HG02571 (cell line): ENCODE results near the gene NOL6.
"Not testable (repeated sequence)": the region's sequence is repeated elsewhere in the genome, so short reads cannot be mapped to it uniquely, and the experiment has no call there.

Source experiments
- ATAC-seq: cut with Tn5 transposase; IDR thresholded peaks from one replicate; pipeline ENCODE4 v1.9.1; 2021; ENCODE audit warnings: mild to moderate bottlenecking, moderate library complexity; ENCODE audit not compliant: unreplicated experiment

The NOL6 gene

DNA sequence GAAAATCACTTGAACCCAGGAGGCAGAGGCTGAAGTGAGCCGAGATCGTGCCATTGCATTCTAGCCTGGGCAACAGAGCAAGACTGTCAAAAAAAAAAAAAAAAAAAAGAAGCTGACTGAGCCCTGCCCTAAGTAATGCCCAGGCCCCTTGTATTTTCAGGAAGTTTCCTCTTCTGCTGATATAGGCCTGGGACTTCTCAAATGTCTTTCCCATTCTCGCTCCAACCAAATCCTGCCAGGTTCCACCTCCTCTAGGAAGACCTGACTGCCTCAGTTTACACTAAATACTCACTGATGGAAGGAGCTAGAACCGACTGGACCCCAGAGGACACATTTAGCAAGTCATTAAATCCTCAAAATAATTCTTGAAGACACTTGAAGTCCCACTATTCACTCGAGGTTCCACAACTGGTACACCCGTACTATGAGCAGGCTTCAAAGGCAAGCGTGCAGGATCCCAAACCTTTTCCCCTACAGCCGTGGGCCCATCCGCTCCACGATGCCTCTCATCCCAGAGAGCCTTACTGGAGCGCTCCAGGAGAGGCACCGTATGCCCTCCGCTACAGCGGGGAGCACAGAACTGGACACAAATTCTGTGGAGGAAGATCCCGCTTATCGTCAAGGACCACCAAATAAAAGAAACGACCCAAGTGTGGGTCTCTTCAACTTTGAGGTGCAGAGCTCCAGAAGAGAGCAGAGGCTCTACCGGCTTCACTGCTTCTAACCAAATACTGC is 676 bp downstream of the NOL6 start:
- no peak for ATAC-seq

DNA sequence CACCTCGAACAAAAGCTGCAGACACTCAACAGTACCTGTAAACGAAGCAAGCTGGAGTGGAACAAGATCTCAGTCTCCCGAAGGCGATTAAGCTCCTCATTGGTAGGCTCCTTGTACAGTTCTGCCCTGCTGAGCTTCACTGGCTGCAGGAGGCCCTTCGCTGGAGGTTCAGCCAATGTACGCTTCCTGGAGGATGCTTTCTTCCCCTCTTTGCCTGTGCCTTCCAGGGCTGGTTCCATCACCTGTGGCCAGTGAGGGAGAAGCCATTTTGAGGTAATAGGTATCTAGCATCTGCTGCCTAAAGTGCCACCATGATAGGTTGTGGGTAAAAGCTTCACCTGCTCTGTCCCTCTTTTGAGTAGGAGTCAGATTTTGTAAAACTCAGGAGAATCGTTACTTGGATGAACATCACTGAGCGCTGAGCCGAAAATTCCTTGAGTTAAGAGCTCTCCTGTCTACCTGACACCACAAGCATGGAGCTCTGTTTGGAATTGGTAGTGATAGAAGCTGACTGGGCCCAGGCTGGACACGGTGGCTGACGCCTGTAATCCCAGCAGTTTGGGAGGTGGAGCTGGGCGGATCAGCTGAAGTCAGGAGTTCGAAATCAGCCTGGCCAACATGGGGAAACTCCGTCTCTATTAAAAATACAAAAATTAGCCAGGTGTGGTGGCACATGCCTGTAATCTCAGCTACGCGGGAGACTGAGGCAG is 1.4 kb downstream of the NOL6 start:
- no peak for ATAC-seq

DNA sequence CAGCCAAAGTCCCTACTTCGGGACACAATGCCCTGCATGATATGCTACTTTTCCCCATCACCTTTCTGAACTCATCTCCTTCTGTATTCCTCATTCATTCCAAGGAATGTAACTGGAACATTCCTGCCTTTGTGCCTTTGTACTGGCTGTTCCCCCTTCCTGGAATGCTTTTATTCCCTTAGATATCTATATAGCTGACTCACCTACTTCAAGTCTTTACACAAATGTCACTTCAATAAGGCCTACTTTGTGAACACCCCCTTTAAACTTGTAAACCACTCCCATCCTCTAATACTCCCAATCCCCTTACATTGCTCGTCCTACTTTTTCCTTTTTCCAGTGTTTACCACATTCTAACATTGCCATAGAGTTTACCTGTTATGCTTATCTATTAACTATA is 2.4 kb downstream of the NOL6 start:
- ATAC-seq: no peak

DNA sequence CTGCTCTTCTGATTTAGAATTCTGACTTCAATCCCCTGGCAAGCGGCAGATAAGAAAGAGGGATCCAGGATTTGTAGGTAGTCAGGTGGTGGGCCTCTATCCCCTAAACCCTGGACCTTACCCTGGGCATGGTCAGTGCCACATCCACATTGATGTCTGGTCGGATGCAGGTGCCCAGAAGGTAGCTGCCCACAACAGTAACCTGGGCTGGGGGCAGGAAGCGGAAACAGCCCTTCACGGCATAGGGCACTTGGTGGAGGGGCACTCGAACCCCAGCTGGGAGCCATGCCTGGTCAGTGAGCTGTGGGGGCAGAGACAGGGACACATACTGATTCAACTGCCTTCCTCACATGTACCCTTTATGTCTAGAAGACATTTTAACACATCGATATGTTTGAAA is 3.8 kb downstream of the NOL6 start:
- ATAC-seq: no peak

DNA sequence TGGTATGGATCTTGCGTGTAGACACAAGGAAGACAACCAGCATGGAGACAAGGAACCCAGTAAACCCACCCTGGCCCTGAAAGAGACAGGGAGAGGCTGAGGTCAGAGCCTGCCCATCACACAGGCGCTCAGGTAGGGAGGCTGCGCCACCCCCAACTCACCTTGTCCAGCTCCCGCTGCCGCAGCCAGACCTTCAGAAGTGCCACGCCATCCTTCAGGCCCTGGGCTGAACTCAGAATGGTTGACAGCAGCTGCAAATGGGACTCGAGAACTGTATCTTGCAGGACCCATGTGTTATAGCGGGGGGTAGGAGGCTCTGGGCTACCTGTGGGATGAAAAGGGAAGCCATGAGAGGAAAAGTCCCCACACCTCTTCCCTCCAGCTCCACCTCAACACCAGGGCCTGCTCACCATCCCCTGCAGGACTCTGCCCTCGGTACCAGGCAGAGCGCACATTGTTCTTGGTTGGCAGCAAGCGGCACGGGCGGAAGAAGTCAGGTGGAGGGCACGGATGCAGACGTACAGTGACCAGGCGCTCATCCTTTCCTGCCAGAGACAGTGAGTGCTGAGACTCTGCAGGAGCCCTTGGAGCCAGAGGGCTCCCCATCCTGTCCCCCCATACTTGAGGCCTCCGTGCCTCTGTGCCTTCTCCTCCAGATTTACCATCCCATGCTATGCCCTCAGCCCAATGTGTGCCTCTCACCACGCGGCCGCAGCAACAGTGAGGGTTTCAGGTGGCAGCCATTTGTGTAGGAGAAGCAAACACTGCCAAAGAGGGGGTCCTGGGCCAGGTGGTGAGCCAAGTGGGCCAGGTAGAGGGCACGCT is 4.7 kb downstream of the NOL6 start:
- no peak for ATAC-seq

DNA sequence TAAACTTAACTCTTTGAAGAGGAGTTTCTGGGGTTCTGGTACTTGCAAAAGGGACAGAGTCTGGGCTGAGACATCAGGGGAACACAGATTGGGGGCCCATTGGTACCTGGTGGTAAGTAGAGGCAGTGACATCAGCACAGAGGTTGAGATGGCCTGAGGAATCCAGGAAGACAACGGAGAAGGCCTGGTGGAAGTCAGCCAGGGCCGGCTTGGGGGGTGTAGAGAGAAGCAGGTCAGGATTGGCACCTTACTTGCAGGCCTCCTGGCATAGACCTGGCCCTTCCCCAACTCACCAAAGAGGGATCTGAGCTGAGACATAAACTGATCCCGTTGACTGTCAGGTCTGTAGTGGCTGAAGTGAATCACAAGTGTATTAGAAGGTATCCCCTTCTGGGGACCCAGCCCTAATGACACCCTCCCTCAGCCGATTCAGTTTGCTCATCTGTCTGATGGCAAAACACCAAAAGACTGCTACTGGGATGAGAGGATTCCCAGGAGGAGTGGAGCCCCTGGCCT is 5.5 kb downstream of the NOL6 start:
- no peak for ATAC-seq

DNA sequence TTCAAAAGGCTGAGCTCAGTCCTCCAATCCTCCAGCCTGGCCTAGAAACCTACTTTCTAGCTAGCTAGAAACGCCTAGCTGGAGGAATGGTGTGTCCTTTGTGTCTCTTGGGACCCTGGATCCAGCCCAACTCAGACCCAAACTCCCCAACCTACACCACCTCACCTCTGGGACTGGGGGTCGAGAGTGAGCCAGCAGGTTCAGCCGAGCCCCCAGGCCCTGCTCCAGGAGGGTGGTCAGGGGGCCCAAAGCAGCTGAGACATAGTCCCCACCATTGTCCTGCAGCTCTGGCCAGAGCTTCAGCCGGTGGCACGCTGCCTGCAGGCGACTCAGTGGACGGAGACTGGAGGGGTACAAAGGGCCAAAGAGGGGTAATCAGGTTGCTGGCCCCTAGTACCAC is 6.2 kb downstream of the NOL6 start:
- ATAC-seq: no peak

DNA sequence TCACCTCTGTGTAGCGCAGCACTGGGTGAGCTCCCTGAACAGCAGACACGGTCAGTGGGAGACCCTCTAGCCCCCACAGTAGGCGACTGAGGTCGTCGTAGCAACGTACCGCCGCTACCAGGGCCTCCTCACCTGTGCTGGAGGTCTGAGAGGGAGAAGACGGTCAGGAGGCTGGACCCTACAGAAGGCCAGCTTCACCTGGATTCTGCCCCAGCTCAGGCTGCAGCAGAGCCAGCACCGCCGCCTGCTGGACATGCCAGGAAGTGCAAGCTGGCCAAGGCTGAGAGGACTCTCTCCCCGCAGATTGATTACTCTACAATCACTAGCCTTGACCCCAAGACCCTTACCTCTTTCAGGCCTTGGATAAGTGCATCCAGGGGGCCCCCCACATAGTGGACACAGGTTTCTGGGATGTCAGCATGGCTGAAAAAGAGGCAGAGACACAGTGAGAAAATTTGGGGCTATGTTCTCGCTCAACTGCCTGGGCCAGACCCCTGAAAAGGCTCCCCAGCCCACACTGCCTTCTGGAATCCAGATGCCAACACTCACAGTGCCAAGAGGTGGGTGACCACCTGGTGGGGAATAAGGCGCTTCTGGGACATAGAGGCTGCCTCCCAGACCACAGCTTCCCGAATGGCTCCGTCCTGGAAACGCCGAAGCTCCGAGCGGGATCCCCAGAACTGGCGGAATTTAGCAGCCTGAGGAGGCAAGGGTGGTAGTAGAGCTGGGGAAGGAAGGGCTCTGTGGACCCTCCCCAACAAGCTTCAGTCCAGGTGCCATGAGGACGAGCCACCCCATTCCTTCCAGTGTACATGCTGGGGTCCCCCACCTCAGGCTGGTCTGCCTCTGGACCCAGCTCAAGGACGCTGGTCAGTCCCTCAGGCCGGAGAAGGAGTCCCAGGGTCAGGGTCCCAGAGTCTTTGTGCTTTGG is 6.9 kb downstream of the NOL6 start:
- no peak for ATAC-seq

DNA sequence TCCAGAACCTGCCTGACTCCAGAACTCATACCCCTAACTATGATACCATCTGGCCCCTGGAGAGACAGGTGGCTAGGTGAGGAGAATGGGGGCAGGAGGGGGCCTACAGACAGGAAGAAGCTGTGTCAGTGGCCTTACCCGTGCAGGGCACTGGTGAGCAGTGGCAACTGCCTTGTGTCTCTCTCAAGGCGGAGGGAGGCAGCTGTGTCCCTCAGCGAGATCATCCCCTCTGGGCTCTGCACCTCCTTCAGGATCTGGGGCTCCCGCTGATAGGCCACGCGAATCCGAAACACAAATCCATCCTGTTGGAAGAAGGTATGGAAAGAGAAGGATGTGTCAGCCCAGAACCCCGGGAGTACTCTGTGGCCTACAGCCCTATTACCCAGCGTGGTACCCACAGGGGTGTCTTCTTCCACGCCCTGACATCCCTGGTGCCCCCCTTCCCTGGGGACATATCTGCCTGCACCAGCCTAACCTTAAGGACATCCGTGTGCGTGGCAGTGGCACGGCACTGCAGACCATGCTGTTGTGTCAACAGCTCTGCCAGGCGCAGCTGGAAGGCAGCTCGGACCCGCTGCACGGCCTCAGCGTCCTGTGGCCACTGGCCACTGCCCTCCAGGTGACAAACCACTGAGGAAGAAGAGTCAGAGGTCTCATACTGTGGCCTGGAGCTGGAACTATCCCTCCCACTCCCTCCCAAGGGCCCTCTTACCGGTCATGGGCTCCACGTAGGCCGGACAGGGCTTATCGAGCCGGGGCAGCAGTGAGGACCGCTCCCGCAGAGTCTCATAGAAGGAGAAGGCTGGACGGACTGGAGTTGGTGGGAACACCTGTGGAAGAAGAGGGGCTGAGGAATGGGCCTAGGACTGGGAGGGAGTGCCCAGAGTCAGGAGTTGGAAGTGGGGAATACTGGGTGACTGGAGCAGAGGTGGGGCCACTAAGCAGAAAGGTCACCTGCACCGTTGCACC is 7.8 kb downstream of the NOL6 start:
- ATAC-seq: no peak

DNA sequence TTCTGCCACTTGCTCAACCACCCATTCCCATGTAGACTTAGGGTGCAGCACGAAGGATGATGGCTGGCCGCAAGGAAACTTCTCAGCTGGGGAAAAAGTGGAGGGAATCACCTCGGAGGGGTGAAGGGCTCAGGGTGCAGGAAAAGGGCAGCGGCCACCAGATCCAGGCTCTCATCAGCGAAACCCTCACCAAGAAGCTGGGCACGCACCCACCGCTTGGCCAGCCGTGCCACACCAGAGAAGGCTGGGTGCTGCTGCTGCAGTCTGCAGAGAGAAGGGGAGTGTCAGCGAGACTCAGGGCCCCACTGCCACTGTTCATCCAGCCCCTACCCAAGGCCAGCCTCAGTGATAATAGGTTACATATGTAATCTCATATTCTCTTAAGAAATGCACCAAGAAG is 8.6 kb downstream of the NOL6 start:
- ATAC-seq: no peak

DNA sequence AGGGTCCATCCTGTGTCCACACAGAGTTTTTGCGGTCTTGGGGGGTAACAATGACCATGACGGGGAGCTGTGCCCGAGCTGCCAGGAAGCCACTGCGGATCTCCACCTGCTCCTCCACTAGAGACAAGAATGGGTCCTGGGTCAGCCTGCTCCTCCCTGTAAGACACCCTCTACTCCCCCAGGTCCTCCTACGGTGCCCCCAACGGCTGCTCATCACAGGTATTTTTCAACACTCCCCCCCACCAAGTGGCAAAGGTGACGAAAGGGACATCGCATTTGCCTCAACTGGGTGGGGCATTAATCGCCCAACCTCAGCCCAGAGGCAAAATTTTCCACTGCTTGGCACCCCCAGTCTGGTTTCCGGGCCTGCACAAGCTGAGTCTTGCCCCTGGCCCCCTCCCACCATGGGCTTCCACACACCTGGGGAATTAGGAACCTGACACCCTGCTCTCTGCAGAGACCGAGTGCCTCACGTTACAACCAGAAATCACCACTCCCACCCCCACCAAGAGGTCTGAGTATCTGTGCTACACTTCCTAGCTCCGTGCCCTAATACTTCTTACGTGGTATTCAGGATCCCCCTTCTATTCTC is 9.6 kb downstream of the NOL6 start:
- no peak for ATAC-seq

DNA sequence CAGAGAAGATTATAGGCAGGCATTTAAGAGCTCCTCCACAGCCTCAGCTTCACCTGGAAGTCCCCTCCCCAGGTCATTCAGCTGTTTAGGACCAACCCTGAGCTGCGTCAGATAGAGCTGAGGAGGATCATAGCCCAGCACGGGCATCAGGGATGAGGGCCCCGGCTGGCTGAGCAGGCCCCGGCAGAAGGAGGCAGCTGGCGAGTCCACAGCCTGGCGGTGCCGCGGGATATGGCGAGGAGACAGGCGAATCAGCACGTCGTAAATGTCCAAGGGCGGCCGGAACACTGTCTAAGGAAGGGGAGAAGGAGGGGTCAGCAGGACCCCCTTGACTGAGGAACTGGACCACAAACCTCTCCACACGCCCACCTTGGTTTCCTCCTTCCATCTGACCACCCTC is 10.6 kb downstream of the NOL6 start:
- ATAC-seq: no peak

DNA sequence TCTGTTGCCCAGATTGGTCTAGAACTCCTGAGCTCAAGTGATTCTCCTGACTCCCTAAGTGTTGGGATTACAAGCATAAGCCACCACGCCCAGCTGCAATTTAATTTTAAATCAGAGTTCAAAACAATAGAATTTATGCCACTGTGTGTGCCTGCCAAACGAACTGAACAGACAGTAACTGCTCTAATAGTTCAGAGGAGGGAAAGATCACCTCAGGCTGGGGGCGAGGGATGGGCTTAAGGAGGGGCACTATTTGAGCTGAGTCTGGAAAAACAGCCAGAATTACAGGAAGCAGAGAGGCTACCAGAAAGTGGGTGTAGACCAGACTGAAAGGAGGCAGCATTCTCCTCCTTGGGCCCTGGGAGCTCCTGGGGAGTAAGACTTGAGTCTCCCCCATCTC is 12.2 kb downstream of the NOL6 start:
- ATAC-seq: no peak

DNA sequence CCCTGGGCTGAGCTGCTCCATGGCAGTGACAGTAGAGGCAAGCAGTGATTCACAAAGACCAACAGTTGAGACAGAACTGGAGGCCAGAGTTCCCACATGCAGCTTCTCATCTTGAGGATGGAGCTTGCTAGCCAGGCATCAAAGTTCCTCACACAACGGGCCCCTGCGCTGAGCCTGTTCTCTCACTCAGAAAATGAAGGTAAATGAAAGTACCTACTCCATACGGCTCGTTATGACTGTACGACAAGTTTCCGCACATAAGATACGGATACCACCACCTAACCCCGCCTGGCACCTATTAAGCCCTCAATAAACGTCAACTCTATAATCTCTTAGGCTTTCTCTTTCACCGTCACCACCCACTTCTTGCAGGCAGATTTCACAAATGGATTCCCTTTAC is 12.9 kb downstream of the NOL6 start:
- no peak for ATAC-seq

DNA sequence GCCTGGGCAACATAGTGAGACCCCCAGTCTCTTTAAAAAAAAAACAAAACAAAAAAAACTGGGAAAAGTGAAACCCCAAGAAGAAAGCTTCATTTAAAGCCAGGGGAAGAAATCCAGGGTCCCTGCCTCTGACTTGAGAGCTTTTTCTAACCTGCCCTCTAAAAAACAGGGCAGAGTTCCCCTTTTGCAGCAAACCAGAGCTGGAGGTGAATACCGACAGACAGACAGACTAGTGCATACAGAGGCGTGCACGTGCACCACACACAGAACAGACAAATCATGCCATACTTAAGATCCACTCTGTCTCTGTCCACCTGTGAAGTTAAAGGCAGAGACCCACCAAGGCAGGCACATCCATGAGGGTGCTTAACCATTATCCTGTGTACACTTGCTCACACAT is 14.6 kb downstream of the NOL6 start:
- no peak for ATAC-seq

DNA sequence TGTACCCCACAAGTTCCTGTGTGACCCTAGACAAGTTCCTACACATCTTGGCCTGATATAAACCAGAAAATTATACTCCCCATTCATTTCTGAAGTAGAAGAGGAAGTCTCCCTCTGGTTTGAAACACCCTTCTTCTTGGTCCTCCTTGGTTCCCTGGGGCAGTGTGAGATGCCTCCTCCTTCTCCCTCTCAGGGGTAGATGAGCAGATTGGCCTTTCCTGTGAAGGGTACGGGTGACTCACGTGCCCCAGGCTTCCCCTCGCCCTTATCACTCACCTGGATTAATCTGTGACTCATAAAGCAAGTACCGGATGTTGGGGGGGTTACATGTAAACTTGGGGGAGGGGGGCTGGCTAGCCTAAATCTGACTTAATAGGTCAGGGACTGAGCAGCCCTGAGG is 15.3 kb downstream of the NOL6 start:
- no peak for ATAC-seq

DNA sequence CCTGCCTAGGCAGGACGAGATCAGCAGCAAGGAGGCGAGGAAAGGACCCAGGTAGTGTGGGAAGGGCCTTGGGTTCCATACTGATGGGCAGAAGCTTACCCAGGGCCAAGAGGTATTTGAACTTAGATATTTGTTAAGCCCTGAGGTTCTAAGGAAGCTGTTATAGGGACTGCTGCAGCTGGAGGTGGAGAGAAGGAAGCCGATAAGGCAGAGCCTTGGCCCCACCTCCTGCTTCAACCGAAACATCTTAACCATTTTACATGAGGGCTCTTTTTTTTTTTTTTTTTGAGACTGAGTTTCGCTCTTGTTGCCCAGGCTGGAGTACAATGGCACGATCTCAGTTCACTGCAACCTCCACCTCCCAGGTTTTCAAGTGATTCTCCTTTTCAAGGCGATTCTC is 17.8 kb downstream of the NOL6 start:
- ATAC-seq: no peak

DNA sequence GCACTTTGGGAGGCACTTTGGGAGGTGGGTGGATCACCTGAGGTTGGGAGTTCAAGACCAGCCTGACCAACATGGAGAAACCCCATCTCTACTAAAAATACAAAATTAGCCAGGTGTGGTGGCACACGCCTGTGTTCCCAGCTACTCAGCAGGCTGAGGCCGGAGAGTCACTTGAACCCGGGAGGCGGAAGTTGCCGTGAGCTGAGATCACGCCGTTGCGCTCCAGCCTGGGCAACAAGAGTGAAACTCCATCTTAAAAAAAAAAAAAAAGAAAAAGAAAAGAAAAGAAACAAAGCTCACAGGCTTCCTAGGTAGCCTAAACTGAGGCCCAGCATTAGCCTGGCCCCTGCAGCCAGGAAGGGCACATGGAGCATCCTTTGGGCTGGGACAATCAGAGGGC is 18.3 kb downstream of the NOL6 start:
- not testable (repeated sequence) for ATAC-seq

DNA sequence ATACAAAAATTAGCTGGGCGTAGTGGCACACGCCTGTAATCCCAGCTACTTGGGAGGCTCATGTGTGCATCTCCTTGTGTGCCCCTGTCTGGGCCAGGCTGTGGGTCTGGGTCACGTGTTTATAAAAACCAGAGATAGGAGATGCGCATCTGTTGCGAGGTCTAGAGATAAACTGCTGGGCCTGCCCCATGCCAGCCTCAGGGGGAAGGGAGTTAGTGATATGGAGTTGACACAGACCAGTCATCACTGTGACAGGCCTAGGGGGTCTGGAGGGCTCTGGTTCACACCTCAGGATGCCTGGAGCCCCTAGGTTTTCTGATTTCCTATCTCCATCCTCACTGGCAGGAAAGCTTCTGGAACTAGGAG is 19.1 kb downstream of the NOL6 start:
- not testable (repeated sequence) for ATAC-seq
